ENCODE data around the gene TMEM121.
A peak's percentile ranks its signal among the peaks of the same experiment; 100 is the strongest.

TMEM121 gene

GRCh38 chr14:105525861-105526775 is at the start of gene TMEM121:
TSS of gene TMEM121 (plus strand) at chr14:105526583. CDS start at chr14:105528835, 2,252 bp downstream.
- DNase-seq = peak in 1 of 2 experiments; percentile 10
- TF ChIP-seq POLR2A (IDR thresholded peaks at IDR 0.05; ENCODE audit: low read length) (no peak), GATA1 (IDR thresholded peaks at IDR 0.05; ENCODE audit: low read depth, low read length) (no peak)

DNA sequence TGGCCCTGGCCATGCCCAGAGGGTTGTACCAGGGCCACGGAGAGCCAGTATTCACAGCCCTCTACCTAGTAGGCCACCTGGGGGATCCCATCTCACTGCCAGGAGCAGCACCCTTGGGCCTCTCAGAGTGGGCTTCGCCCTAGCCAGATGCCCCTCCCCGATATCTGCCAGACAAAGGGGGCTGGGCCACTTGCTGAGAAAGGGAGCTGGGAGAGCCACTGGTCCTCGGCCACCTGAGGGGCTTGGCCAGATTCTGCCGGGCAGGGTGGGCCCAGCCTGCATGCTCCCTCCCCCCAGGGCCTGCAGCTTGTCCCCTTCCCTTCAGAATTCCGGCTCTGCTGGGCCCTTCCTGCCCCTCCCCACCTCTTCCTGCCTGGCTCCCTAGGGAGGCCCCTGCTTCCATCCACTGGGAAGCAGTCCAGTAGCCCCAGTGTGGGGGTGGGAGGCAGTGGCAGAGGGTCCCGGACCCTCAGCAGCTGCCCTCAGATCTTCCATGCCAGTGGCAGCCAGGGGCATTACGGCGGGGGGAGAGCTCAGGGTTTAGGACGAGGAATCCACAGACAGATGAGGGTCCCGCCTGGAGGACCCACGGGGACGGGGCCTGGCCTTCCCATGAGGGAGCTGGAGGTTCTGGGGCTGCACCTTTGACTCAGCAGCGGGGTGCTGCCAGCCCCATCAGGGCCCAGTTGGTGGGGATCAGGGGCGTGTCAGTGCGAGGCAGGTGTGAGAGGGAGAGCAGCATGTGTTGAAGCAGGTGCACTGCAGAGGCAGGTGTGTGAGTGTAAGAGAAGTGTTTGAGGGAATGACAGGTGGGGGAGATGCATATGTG is 49.3 kb upstream of the TMEM121 start:
- TF ChIP-seq POLR2A (IDR thresholded peaks at IDR 0.05; ENCODE audit: low read length) (no peak), GATA1 (IDR thresholded peaks at IDR 0.05; ENCODE audit: low read depth, low read length) (no peak)
- no peak for DNase-seq

DNA sequence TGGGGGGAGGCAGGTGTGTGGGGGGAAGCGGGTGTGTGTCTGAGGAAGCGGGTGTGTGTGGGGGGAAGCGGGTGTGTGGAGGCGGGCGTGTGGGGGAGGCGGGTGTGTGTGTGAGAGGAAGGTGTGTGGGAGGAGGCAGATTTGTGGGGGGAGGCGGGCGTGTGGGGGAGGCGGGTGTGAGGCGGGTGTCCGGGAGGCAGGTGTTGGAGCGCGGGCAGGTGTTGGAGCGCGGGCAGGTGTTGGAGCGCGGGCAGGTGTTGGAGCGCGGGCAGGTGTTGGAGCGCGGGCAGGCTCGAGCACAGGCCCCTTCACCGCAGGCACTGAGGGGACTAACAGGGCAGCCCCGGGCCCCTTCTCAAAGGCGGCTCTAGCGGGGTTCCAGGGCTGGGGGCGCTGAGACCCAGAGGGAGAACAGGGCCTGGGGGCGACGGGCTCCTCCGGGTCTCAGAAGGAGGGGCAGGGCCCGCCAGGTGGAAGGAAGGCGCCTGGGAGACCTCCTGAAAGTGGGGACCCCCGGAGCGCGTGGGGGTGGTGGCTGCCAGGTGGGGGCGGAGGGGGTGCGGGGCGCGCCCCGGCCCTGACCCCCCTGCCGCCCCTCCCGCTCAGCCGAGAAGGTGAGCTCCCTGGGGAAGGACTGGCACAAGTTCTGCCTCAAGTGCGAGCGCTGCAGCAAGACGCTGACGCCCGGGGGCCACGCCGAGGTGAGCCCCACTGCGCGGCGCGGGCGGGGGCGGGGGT is 48.6 kb upstream of the TMEM121 start:
- TF ChIP-seq POLR2A (IDR thresholded peaks at IDR 0.05; ENCODE audit: low read length) = no peak
- TF ChIP-seq GATA1 (IDR thresholded peaks at IDR 0.05; ENCODE audit: low read depth, low read length) = no peak
- no peak for DNase-seq

- DNase-seq = no peak
- no peak for TF ChIP-seq GATA1 (IDR thresholded peaks at IDR 0.05; ENCODE audit: low read depth, low read length)
Measured at GRCh38 chr14:105478398-105479251, 47.8 kb upstream of the TMEM121 start.

GRCh38 chr14:105479431-105480158 is 46.8 kb upstream of the TMEM121 start:
- no peak for DNase-seq
- TF ChIP-seq GATA1 (IDR thresholded peaks at IDR 0.05; ENCODE audit: low read depth, low read length) = no peak
- no peak for TF ChIP-seq POLR2A (IDR thresholded peaks at IDR 0.05; ENCODE audit: low read length)

DNA sequence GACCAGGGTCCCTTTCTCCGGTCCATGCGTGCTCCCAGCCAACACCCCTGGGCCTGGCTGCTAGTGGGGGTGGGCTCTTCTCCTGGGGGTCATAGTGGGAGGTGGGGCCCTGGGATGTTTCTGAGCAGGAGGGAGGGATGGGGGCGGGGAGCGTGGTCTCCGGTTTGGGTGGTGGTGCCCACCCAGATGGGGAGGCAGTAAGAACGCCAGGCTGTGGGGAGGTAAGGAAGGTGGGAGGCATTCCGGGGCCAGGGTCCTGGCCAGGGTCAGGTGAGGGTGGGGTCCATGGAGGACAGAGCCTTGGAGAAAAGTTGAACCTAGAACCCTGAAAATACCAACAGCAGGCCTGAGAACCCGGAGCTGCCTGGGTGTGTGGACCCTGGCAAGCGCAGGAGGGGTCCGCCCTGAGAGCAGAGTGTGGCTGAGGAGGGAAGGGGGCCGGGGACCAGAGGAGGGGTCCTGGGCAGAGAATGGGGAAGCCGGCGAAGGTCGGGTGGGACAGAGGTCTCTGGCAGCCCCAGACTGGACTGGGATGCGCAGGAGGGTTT is 46.1 kb upstream of the TMEM121 start:
- DNase-seq = no peak
- TF ChIP-seq GATA1 (IDR thresholded peaks at IDR 0.05; ENCODE audit: low read depth, low read length) (no peak), POLR2A (IDR thresholded peaks at IDR 0.05; ENCODE audit: low read length) (no peak)

DNA sequence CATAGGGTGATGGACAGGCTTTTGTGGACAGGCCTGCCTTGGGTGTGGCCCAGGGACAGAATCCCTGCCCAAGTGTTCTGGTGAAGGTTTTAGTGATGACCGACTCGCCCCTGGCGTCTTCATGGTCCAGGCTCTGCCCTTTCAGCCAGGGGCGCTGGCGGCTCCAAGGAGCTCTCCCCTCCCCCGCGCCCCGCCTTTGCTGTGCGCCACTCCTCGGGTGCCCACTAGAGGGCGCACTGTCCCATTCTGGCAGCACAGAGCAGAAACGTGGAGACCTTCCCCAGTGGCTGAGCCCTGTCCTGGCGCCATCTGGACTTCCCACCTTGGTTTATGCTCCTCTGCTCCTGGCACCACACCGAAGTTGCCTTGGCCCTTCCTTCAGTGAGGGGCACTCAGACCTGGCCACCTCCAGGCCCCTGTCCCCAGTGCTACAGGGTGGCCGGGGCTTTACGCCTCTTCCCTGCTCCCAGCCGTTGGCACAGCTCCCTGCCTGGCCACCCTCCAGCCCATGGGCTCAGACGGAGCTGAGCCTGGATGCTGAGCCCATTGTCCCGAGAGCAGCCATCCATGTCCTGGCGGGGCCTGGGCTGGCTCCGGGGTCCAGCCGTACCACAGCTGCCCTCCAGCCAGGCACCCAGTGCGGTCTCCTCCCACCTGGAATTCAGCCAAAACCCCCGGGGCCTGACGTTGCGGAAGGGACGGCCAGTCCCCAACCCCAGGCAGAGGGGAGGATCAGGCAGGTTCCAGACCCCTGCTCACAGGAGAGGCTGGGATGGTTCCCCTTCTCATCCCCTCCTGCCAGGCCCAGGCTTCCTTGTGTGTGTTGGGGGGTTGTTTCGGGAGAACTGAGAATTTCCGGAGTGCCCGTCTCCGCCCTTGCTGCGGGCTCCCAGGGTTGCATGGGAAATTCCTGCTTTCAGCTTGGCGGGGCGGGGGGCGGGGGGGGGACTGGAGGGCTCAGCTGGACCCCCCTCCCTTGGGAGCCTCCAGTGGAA is 45.3 kb upstream of the TMEM121 start:
- TF ChIP-seq GATA1 (IDR thresholded peaks at IDR 0.05; ENCODE audit: low read depth, low read length) = no peak
- peak; percentile 62 for TF ChIP-seq POLR2A (IDR thresholded peaks at IDR 0.05; ENCODE audit: low read length)
- DNase-seq = peak; percentile 90 to 91

GRCh38 chr14:105481886-105482457 is 44.4 kb upstream of the TMEM121 start:
- peak; percentile 97 for DNase-seq
- no peak for TF ChIP-seq GATA1 (IDR thresholded peaks at IDR 0.05; ENCODE audit: low read depth, low read length)
- peak; percentile 51 for TF ChIP-seq POLR2A (IDR thresholded peaks at IDR 0.05; ENCODE audit: low read length)

DNA sequence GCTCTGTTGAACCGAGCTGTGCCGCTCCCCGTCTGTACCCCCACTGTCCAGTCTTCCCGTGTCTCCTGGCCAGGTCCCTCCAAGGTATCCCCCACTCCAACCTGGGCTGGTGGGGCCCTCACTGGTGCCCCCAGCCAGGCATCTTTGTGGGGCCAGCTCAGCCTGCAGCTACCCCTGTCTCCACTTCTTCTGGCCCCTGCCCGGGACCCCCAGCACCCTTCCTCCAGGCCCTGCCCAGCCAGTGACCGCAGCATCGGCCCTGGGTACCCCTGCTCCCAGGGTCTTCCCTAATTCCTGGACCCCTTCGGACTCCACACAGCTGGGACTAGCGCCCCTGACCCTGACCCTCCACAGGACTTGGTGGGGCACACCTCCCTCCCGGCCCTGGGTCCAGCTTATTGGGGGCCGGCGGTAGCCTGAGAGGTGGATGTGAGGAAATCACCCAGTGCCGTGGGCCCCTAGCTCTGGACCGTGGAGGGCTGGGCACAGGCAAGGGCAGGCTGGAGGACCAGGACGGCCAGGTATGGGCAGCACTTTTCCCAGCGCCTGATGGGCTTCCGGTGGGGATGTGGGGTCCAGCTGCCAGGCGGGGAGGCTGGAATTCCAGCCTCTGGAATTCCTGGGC is 43.8 kb upstream of the TMEM121 start:
- no peak for DNase-seq
- TF ChIP-seq POLR2A (IDR thresholded peaks at IDR 0.05; ENCODE audit: low read length) = no peak
- no peak for TF ChIP-seq GATA1 (IDR thresholded peaks at IDR 0.05; ENCODE audit: low read depth, low read length)
